ENCODE data around the gene UTS2R. TPM values are rescaled to one million over a fixed set of nuclear protein-coding genes. Genes with fewer than 3 reads are reported as not detected.
"Not testable (repeated sequence)": the region's sequence is repeated elsewhere in the genome, so short reads cannot be mapped to it uniquely, and the experiment has no call there.

UTS2R gene
- total RNA-seq, 2 experiments from 2014 or later: not detected

DNA sequence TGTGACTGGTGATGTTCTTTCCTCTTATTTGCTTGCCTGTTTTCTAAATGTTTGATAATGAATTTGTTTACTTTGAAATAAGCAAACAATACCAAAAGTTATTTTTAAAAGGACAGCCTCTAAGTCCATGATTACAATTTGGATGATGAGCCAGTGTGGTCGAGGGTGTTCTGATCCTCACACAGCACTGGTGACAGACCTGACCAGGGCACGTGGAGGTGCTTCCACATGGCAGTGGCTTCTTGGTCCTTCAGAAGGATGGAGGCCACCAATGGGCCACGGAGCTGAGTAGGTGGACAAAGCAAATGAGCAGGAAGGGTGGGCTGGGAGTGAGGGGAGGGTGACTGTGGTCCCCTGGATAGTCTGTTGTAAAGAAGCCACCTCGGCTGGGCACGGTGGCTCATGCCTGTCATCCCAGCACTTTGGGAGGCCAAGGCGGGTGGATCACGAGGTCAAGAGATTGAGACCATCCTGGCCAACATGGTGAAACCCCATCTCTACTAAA is 16.7 kb upstream of the UTS2R start:
- H3K36me3 Mint-ChIP-seq: no peaks in the 10 kb centered on the region
- H3K9me3 Mint-ChIP-seq: no peaks in the 10 kb centered on the region
- no peak overlapping the region for H3K4me3 Mint-ChIP-seq
- H3K27ac Mint-ChIP-seq: no peak overlapping the region
- H3K27me3 Mint-ChIP-seq: peaks cover 10% of the 10 kb centered on the region
- peaks cover 8% of the 10 kb centered on the region for H3K4me1 Mint-ChIP-seq
- DNase-seq (no peak), ATAC-seq (ENCODE audit: low read depth) (no peak)
- POLR2A ChIA-PET: no interaction called here

DNA sequence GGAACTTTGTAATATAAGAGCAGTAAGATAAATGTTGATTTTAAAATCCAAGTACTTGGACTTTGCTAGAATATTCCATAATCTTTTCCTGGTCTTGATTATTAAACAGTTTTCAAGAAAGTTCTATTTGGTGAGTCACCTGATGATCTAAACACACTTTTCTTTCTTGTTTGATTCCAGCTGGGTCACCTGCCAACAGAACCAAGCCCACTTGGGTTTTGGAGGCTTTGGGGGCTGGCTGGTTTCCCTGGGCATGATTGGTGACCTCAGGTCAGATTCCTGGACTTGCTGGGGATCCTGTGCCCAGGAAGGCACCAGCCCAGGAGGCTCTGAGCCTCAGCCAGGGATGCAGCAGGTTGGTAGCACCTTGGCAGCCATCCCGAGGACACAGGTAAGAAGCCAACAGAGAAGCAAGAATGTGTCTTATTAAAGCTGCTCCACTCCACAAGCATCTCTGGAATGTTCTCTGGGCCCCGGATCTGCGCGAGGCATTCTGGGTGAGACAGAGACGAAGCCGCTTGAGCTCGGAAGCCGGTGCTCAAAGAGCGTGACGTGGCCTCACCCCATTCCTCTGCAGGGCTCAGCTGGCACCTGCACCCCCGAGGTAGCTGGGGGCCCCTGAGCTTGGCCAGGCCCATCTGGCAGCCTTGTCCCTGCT is 15.7 kb upstream of the UTS2R start:
- Mint-ChIP-seq H3K4me1 (peaks cover 8% of the 10 kb centered on the region), H3K27me3 (peaks cover 8% of the 10 kb centered on the region), H3K36me3 (no peaks in the 10 kb centered on the region), H3K4me3 (no peak overlapping the region), H3K27ac (no peak overlapping the region), H3K9me3 (no peaks in the 10 kb centered on the region)
- no peak for DNase-seq
- no peak for ATAC-seq (ENCODE audit: low read depth)
- POLR2A ChIA-PET: no interaction called here

DNA sequence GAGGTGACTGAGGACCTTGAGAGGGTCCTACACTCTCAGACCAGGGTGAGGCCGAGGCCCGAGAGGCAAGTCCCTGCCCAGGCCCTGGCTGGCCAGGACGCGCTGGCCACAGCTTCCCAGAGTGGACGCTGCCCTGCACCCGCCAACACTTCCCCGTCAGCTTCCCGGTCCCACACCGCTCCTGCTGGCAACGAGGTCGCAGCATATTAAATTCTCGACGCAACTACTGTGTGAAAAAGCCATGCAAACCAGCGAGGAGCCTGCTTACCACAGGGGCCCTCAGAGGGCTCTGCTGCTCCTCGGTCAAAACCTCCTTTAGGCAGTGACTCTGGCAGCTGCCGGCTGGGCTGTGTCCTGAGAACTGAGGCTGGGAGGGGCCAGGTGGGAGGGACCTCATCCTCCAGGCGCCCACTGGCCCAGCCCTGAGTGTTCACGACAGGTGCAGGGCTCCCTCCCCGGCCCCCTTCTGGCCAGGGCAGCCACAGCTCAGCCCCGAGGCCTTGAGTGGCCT is 14.7 kb upstream of the UTS2R start:
- POLR2A ChIA-PET: no interaction called here
- peaks cover 8% of the 10 kb centered on the region for H3K27me3 Mint-ChIP-seq
- no peaks in the 10 kb centered on the region for H3K9me3 Mint-ChIP-seq
- H3K27ac Mint-ChIP-seq: no peak overlapping the region
- DNase-seq (no peak), ATAC-seq (ENCODE audit: low read depth) (no peak)
- no peaks in the 10 kb centered on the region for H3K36me3 Mint-ChIP-seq
- H3K4me1 Mint-ChIP-seq: peaks cover 8% of the 10 kb centered on the region
- H3K4me3 Mint-ChIP-seq: no peak overlapping the region

DNA sequence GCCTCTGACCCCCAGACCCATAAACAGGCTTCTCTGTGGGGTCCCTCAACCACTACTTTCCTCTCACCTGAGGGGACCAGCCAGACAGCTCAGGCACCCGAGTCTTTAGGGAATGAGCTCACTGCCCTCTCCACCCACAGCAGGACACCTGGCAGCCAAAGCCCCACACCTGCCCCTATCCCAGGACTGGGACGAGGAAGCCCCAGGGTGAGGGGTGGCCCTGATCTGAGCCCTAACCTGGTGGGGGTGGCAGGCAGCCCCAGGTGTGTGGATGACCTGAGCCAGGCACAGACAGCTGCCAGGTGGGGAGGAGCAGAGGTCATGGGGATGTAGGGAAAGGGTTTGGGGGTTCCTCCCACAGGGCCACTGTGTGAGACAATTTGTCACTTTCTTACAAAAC is 14.2 kb upstream of the UTS2R start:
- Mint-ChIP-seq H3K27ac (no peak overlapping the region), H3K36me3 (no peaks in the 10 kb centered on the region), H3K9me3 (no peaks in the 10 kb centered on the region), H3K27me3 (peaks cover 8% of the 10 kb centered on the region), H3K4me1 (peaks cover 6% of the 10 kb centered on the region), H3K4me3 (no peak overlapping the region)
- ATAC-seq (ENCODE audit: low read depth): no peak
- no peak for DNase-seq
- POLR2A ChIA-PET: no interaction called here

DNA sequence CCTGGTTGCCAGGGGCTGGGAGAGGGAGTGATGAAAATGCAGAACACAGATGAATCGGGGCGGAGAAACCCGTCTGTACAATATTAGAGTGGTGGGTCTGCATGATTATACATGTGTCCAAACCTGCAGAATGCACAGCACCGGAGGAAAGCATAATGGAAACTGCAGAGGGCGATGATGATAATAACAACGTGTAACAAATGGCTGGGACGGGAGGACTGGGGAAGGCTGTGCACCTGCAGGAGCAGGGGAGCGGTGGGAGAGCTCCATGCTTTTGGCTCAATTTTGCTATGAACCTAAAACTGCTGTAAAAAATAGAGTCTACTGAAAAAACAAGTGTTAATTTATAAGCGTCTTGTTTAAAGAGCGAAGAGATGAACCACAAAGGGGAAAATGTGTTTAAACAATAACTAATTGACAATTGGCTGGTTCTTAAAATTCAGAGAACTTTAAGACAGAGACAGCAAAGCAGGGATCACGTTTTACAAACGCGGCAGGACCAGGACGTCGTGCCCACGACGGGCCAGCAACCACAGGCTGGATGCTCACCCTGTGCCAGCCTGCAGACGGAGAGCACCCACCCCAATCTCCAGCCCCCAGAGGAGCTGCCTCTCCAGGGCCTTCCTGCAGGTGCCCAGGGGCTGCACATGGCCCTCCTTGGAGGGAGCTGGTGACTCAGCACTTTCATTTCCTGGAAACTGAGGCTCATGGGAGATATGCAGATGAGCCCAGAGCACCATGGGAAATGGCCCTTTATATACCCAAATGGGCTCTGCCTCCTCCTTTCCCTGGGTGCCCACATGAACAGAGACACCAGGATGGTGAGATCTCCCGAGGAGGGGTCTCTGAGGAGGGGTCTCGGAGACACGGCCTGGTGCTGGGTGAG is 12.9 kb upstream of the UTS2R start, which contains the start of gene TEX19:
Gene TEX19, plus strand, starts transcription at position 783 of the 886 bp plus-strand sequence. CDS start 2,904 bp downstream, outside the sequence.
- Mint-ChIP-seq H3K4me3 (no peak within 1 kb of the TSS), H3K27me3 (peaks cover 8% of the 10 kb centered on the region), H3K4me1 (peaks cover 6% of the 10 kb centered on the region), H3K9me3 (no peaks in the 10 kb centered on the region), H3K27ac (peak within 1 kb of the TSS; percentile 46), H3K36me3 (no peaks in the 10 kb centered on the region)
- no peak for DNase-seq
- POLR2A ChIA-PET: no interaction called here
- ATAC-seq (ENCODE audit: low read depth): peak; percentile 50

DNA sequence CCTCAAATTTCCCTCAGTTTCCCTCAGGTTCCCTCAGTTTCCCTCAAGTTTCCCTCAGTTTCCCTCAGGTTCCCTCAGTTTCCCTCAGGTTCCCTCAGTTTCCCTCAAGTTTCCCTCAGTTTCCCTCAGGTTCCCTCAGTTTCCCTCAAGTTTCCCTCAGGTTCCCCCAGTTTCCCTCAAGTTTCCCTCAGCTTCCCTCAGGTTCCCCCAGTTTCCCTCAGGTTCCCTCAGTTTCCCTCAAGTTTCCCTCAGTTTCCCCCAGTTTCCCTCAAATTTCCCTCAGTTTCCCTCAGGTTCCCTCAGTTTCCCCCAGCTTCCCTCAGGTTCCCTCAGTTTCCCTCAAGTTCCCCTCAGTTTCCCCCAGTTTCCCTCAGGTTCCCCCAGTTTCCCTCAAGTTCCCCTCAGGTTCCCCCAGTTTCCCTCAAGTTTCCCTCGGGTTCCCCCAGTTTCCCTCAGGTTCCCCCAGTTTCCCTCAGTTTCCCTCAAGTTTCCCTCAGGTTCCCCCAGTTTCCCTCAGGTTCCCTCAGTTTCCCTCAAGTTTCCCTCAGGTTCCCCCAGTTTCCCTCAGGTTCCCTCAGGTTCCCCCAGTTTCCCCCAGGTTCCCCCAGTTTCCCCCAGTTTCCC is 12.0 kb upstream of the UTS2R start:
- H3K4me1 Mint-ChIP-seq; ATAC-seq (ENCODE audit: low read depth); POLR2A ChIA-PET; H3K27me3 Mint-ChIP-seq; DNase-seq; H3K36me3 Mint-ChIP-seq; H3K27ac Mint-ChIP-seq; H3K9me3 Mint-ChIP-seq; H3K4me3 Mint-ChIP-seq: not testable (repeated sequence)

DNA sequence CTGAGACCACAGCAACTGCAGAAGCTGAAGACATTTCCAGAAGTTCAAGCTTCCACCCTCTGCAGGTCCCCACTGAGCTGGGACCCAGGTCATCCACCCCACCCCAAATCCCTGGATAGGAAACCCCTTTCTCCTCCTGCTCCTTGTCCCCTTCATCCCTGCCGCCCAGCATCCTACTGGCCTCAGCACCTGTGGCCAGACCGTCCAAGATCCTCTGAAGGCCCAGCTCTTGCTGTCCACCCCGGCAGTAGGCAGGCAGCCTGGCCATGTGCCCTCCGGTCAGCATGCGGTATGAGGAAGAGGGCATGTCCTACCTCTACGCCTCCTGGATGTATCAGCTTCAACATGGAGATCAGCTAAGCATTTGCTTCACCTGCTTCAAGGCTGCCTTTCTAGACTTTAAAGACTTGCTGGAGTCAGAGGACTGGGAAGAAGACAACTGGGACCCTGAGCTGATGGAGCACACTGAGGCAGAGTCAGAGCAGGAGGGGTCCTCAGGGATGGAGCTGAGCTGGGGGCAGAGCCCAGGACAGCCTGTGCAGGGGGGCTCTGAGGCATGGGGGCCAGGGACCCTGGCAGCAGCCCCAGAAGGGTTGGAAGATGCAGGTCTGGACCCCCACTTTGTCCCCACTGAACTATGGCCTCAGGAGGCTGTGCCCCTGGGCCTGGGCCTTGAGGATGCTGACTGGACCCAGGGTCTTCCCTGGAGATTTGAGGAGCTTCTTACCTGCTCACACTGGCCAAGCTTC is 9.5 kb upstream of the UTS2R start:
- H3K9me3 Mint-ChIP-seq: no peaks in the 10 kb centered on the region
- H3K4me3 Mint-ChIP-seq: no peak overlapping the region
- DNase-seq: no peak
- H3K27me3 Mint-ChIP-seq: peaks cover 12% of the 10 kb centered on the region
- POLR2A ChIA-PET: interaction anchor here (0.6 to 0.8 kb wide), 2 partner anchors 8 to 40 kb away, joined by 3 read pairs; no protein-coding TSS in a partner anchor
- H3K36me3 Mint-ChIP-seq: no peaks in the 10 kb centered on the region
- H3K27ac Mint-ChIP-seq: no peak overlapping the region
- ATAC-seq (ENCODE audit: low read depth): no peak
- H3K4me1 Mint-ChIP-seq: peaks cover 6% of the 10 kb centered on the region

DNA sequence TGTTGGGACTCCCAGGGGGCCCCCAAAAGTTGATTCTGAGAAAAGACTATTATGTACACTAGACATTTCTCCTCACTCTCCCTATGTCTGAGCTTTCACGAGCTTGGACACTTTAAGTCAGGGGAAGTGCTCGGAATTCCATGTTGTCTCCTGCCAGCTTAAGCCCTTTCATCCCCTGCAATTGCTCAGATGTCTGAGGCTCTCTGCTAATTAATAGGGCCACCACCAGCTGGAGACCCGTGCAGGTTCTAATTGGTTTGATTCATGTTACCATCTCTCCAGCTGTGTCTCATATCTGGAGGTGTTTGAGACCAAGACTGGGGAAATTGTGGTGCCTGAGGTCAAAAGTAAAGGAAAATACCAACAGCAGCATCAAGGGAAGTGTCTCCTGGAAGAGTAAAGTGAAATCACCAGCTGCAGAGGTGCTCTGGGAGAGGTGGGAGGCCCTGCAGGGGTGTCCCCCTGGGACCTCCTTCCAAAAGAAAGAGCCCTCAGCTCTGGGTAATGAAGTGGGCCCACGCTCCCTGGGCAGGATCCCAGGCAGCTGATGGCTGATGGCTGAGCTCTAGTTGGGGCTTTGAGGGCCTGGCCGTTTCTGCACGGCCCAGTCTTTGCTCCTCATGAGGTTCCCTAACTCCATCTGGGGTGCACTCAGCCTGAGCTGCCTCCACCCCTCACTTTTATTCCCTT is 5.8 kb upstream of the UTS2R start:
- ATAC-seq (ENCODE audit: low read depth) (no peak), DNase-seq (no peak)
- H3K27ac Mint-ChIP-seq: no peak overlapping the region
- H3K27me3 Mint-ChIP-seq: peaks cover 26% of the 10 kb centered on the region
- POLR2A ChIA-PET: interaction anchor here (0.6 kb wide), 1 partner anchor 41 kb away, joined by 4 read pairs; no protein-coding TSS in a partner anchor
- H3K4me3 Mint-ChIP-seq: no peak overlapping the region
- peaks cover 3% of the 10 kb centered on the region for H3K4me1 Mint-ChIP-seq
- no peaks in the 10 kb centered on the region for H3K9me3 Mint-ChIP-seq
- H3K36me3 Mint-ChIP-seq: no peaks in the 10 kb centered on the region

DNA sequence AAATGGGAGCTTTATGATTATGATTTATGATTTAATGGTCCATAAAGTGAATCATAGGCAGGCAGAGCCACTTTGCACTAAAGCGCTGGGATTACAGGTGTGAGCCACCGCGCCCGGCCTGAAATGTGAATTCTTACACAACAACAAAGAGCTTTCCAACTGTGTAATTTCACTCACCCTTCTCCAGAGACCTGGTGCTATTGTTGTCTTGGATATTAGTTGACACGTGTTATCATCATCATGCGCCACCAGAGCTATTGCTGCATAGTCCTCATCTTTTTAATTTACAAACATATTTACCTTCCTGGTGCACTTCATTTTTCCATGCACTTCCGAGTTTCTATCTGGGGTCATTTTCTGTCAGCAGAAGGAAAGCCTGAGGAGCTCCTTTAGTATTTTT is 4.8 kb upstream of the UTS2R start:
- no peak overlapping the region for H3K4me3 Mint-ChIP-seq
- no peak overlapping the region for H3K27ac Mint-ChIP-seq
- no peaks in the 10 kb centered on the region for H3K36me3 Mint-ChIP-seq
- H3K9me3 Mint-ChIP-seq: no peaks in the 10 kb centered on the region
- DNase-seq (no peak), ATAC-seq (ENCODE audit: low read depth) (no peak)
- peaks cover 31% of the 10 kb centered on the region for H3K27me3 Mint-ChIP-seq
- peaks cover 6% of the 10 kb centered on the region for H3K4me1 Mint-ChIP-seq
- POLR2A ChIA-PET: no interaction called here

DNA sequence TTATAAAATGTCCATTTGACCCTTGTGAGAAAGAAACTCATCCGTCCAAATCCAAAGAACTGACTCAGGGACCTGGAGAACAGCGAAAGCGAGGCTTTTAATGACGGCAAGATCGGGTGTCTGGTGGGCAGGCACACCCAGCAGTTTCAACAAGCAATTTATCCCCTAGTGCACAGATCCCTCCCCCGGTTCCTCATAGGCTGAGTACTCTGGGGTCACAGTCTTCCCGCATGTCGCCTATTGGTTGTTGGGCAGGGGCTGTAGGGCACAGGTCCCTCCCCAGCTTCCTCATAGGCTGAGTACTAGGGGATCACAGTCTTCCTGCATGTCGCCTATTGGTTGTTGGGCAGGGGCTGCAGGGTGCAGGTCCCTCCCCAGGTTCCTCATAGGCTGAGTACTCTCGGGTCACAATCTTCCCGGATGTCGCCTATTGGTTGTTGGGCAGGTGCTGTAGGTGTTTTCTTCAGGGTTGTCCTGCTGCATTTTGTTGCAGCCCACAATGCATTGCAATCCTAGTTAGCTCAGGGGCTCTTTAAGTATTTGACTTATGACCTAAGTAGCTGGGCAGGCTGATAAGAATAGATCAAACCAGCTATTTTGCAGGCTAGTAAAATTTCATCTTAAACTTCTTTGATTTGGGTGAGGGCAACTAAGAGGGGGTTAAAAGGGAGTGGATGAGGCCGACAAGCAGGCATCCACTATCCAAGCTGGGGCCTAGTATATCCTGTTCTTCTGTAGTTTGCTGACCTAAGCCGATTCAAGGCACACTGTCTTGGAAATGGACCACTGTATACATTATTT is 3.6 kb upstream of the UTS2R start:
- Mint-ChIP-seq H3K27me3 (peaks cover 38% of the 10 kb centered on the region), H3K27ac (no peak overlapping the region), H3K9me3 (no peaks in the 10 kb centered on the region), H3K36me3 (peaks cover under 1% of the 10 kb centered on the region), H3K4me1 (peaks cover 7% of the 10 kb centered on the region), H3K4me3 (no peak overlapping the region)
- DNase-seq: no peak
- no peak for ATAC-seq (ENCODE audit: low read depth)
- POLR2A ChIA-PET: no interaction called here

DNA sequence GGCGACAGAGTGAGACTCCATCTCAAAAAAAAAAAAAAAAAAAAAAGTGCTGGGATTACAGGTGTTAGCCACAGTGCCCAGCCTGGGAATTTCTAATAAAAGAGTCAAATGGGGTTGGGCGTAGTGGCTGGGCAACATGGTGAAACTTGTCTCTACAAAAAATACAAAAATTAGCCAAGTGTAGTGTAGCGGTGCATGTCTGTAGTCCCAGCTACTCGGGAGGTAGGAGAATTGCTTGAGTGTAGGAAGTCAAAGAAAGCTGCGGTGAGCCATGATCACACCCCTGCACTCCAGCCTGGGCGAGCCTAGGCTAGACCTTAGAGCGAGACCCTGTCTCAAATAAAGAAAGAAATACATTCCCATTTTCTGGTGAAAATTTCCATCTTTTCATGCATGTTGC is 2.4 kb upstream of the UTS2R start:
- Mint-ChIP-seq H3K4me1 (peaks cover 8% of the 10 kb centered on the region), H3K27me3 (peaks cover 47% of the 10 kb centered on the region), H3K27ac (no peak overlapping the region), H3K4me3 (no peak overlapping the region), H3K9me3 (no peaks in the 10 kb centered on the region), H3K36me3 (peaks cover 2% of the 10 kb centered on the region)
- ATAC-seq (ENCODE audit: low read depth): no peak
- POLR2A ChIA-PET: no interaction called here
- no peak for DNase-seq
